Smooth muscle cell (in vitro differentiated cells): ENCODE data around the gene ACSL6. TPM values are rescaled to one million over a fixed set of nuclear protein-coding genes. Genes with fewer than 3 reads are reported as not detected.

Source experiments
- DNase-seq: peaks from one replicate; lab custom pipeline; 2025; ENCODE audit not compliant: unreplicated experiment; lab: John Stamatoyannopoulos, UW
- H2AFZ ChIP-seq: fragments of 200-600 bp; sonication (generic); 2 replicates; pipeline ENCODE4 v1.6.0; 2016; ENCODE audit warnings: antibody characterized with exemption, low read depth, mild to moderate bottlenecking
- H3F3A ChIP-seq: fragments of 200-600 bp; sonication (generic); 2 replicates; pipeline ENCODE4 v1.6.0; 2017; ENCODE audit warnings: antibody characterized with exemption, low read depth
- H3K27ac ChIP-seq: fragments of 200-600 bp; sonication (generic); 2 replicates; pipeline ENCODE4 v1.5.1; 2016; ENCODE audit warnings: low read depth, mild to moderate bottlenecking
- H3K27me3 ChIP-seq: fragments of 200-600 bp; sonication (generic); 2 replicates; pipeline ENCODE4 v1.6.1; 2016; ENCODE audit warnings: low read depth, mild to moderate bottlenecking
- H3K36me3 ChIP-seq: fragments of 200-600 bp; sonication (generic); 2 replicates; pipeline ENCODE4 v1.5.1; 2016; ENCODE audit warnings: low read depth
- H3K4me1 ChIP-seq: fragments of 200-600 bp; sonication (generic); 2 replicates; pipeline ENCODE4 v1.5.1; 2016; ENCODE audit warnings: low read depth
- H3K4me2 ChIP-seq: fragments of 200-600 bp; sonication (generic); 2 replicates; pipeline ENCODE4 v1.6.0; 2016; ENCODE audit warnings: mild to moderate bottlenecking
- H3K4me3 ChIP-seq: fragments of 200-600 bp; sonication (generic); 2 replicates; pipeline ENCODE4 v1.5.1; 2016; ENCODE audit warnings: mild to moderate bottlenecking
- H3K79me2 ChIP-seq: fragments of 200-600 bp; sonication (generic); 2 replicates; pipeline ENCODE4 v1.6.0; 2016; ENCODE audit warnings: low read depth, mild to moderate bottlenecking
- H3K9ac ChIP-seq: fragments of 200-600 bp; sonication (generic); 2 replicates; pipeline ENCODE4 v1.6.0; 2016; ENCODE audit warnings: low read depth
- H3K9me3 ChIP-seq: fragments of 200-600 bp; sonication (generic); replicated peaks from 2 replicates; pipeline ENCODE4 v1.5.1; 2016; ENCODE audit warnings: low read depth
- H4K20me1 ChIP-seq: fragments of 200-600 bp; sonication (generic); 2 replicates; pipeline ENCODE4 v1.6.0; 2016; ENCODE audit warnings: low read depth
- CTCF ChIP-seq: fragments of 200-600 bp; sonication (generic); IDR thresholded peaks from 2 replicates; pipeline ENCODE4 v1.5.1; 2017; ENCODE audit warnings: borderline replicate concordance, mild to moderate bottlenecking, antibody characterized with exemption; ENCODE audit not compliant: insufficient read depth, poor library complexity, severe bottlenecking
- WGBS: methylation state at CpG from one replicate; pipeline ENCODE4 v1.1.7; 2016; ENCODE audit warnings: low lambda C conversion rate; 5-methylcytosine and 5-hydroxymethylcytosine counted together
- polyA plus RNA-seq: library from polyadenylated mRNA; unstranded; fragments of >200 nt; fragmentation: Nextera tagmentation; extraction: Ambion mirVana; gene quantifications from 2 replicates; pipeline ENCODE4 v1.2.1, GENCODE V29; 2016
- total RNA-seq: library from RNA; depleted of rRNA; stranded (reverse); fragments of >200 nt; gene quantifications from 2 replicates; pipeline ENCODE4 v1.2.3, GENCODE V29; 2014

ACSL6 gene
- total and polyA plus RNA-seq, 2 experiments from 2014 or later = not detected

DNA sequence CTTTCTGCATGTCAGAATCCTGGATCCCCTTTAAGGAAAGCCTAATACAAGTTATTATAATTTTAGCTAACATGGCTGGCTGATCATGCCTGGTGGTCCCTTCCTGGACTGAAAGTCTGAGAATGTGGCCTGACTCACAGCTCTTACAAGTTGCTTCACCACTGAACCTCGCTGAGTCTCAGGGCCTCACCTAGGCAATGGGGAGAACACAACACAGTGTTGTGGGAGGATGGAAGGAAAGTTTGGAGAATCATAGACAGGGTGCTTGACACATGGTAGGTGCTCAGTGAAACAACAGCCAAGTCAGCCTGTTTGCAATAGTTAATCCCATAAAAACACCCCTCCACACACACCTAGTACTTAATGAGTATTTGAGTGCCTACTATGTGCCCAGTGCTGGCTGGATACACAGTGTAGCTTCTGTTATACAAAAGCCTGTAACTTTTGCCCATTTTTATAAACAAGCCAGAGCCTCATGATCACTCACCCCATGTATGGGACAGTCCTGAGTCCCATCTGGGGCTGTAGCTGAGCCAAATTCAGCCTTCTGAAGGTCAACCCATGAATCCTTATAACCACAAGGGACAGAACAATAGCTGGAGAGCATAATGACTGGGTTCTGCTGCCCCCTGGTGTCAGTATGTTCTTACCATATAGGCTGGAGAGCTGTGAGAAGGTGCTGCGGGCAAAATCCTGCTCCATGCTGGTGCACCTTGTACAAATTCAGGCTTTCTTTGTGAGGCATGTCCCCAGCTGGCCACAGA is 3.9 kb downstream of the ACSL6 start:
- Histone ChIP-seq H3K36me3 (no peaks in the 10 kb centered on the region), H2AFZ (no peak overlapping the region)

GRCh38 chr5:132006331-132007120 is 4.9 kb downstream of the ACSL6 start:
- Histone ChIP-seq H3K27me3 (peaks cover 20% of the 10 kb centered on the region), H3K9me3 (no peaks in the 10 kb centered on the region), H3K4me1 (no peaks in the 10 kb centered on the region), H3K36me3 (no peaks in the 10 kb centered on the region), H3K4me3 (no peak overlapping the region), H4K20me1 (no peaks in the 10 kb centered on the region), H3F3A (no peaks in the 10 kb centered on the region), H3K4me2 (no peak overlapping the region), H3K9ac (no peak overlapping the region), H3K79me2 (no peaks in the 10 kb centered on the region), H2AFZ (no peak overlapping the region), H3K27ac (no peak overlapping the region)
- no peak for TF ChIP-seq CTCF
- WGBS = 94% methylated on average over 6 of the region's 6 CpGs
- DNase-seq = no peak

More for the DNA sequence above, 3.9 kb downstream of the ACSL6 start:
- 72% methylated on average over 2 of the region's 2 CpGs for WGBS
- Histone ChIP-seq H4K20me1 (no peaks in the 10 kb centered on the region), H3K27ac (no peak overlapping the region), H3K4me3 (no peak overlapping the region), H3K4me1 (no peaks in the 10 kb centered on the region), H3F3A (no peaks in the 10 kb centered on the region), H3K9me3 (no peaks in the 10 kb centered on the region), H3K4me2 (no peak overlapping the region), H3K9ac (no peak overlapping the region), H3K27me3 (peaks cover 30% of the 10 kb centered on the region), H3K79me2 (no peaks in the 10 kb centered on the region)
- peak; percentile 77 for TF ChIP-seq CTCF
- DNase-seq = no peak

- Histone ChIP-seq H3K27ac (no peak overlapping the region), H3K9ac (no peak overlapping the region), H3K4me2 (no peak overlapping the region), H2AFZ (no peak overlapping the region), H3K9me3 (no peaks in the 10 kb centered on the region), H3K4me3 (no peak overlapping the region), H3K4me1 (no peaks in the 10 kb centered on the region), H4K20me1 (no peaks in the 10 kb centered on the region), H3F3A (no peaks in the 10 kb centered on the region), H3K36me3 (no peaks in the 10 kb centered on the region), H3K27me3 (peaks cover 11% of the 10 kb centered on the region), H3K79me2 (no peaks in the 10 kb centered on the region)
- WGBS = 92% methylated on average over 3 of the region's 3 CpGs
- no peak for TF ChIP-seq CTCF
- no peak for DNase-seq
Measured at GRCh38 chr5:132005591-132005990, 5.9 kb downstream of the ACSL6 start.
